ENCODE measurements around the gene RPS10.
"Not testable (repeated sequence)": the region's sequence is repeated elsewhere in the genome, so short reads cannot be mapped to it uniquely, and the experiment has no call there.

RPS10 gene

GRCh38 chr6:34383656-34384320 is 42.1 kb downstream of the RPS10 start:
- TF ChIP-seq FOXM1 (IDR thresholded peaks at IDR 0.05; ENCODE audit: borderline replicate concordance): no peak
- TF ChIP-seq PKNOX1 (IDR thresholded peaks at IDR 0.05): peak; percentile 49
- CTCF ChIA-PET: interaction anchor here (0.8 kb wide), 1 partner anchor 220 kb away, joined by 3 read pairs; no protein-coding TSS in a partner anchor
- no peak for DNase-seq (ENCODE audit: extremely low spot score)
- POLR2A ChIA-PET: interaction anchor here (1.0 kb wide), 1 partner anchor 135 kb away, joined by 3 read pairs; the partner anchor contains the start of gene SMIM29

GRCh38 chr6:34383161-34383631 is 42.7 kb downstream of the RPS10 start:
- TF ChIP-seq L3MBTL2 (conservative IDR thresholded peaks at IDR 0.05): no peak
- no peak for TF ChIP-seq BHLHE40 (IDR thresholded peaks at IDR 0.05; ENCODE audit: borderline replicate concordance)
- TF ChIP-seq ZNF384 (IDR thresholded peaks at IDR 0.05): peak; percentile 59
- ChIA-PET CTCF (interaction anchor here (0.7 kb wide), 2 partner anchors 134 to 142 kb away, joined by 3 to 7 read pairs; no protein-coding TSS in a partner anchor), POLR2A (interaction anchor here (1.3 kb wide), 1 partner anchor 8 kb away, joined by 5 read pairs; no protein-coding TSS in a partner anchor)
- DNase-seq (ENCODE audit: extremely low spot score): no peak

- POLR2A ChIA-PET: interaction anchor here (1.4 kb wide), 1 partner anchor 15 kb away, joined by 3 read pairs; no protein-coding TSS in a partner anchor
- CTCF ChIA-PET: interaction anchor here (1.2 kb wide), 1 partner anchor 34 kb away, joined by 4 read pairs; no protein-coding TSS in a partner anchor
- DNase-seq (ENCODE audit: extremely low spot score): no peak
- no peak for TF ChIP-seq PKNOX1 (IDR thresholded peaks at IDR 0.05)
Observed at GRCh38 chr6:34381081-34381480, 44.8 kb downstream of the RPS10 start.

- DNase-seq (ENCODE audit: extremely low spot score): no peak
- CTCF ChIA-PET: no interaction called here
- POLR2A ChIA-PET: no interaction called here
- TF ChIP-seq ELF4 (IDR thresholded peaks at IDR 0.05) (no peak), HDGF (IDR thresholded peaks at IDR 0.05; ENCODE audit: borderline replicate concordance) (no peak), NFRKB (IDR thresholded peaks at IDR 0.05) (no peak), FOXA1 (IDR thresholded peaks at IDR 0.05) (no peak), SP1 (IDR thresholded peaks at IDR 0.05) (no peak), SUZ12 (IDR thresholded peaks at IDR 0.05) (no peak), PKNOX1 (IDR thresholded peaks at IDR 0.05) (no peak)
Observed at GRCh38 chr6:34378470-34378869, 47.4 kb downstream of the RPS10 start.

GRCh38 chr6:34377984-34378383 is 47.9 kb downstream of the RPS10 start:
- no peak for TF ChIP-seq PKNOX1 (IDR thresholded peaks at IDR 0.05)
- TF ChIP-seq ELF4 (IDR thresholded peaks at IDR 0.05): no peak
- TF ChIP-seq SUZ12 (IDR thresholded peaks at IDR 0.05): no peak
- no peak for TF ChIP-seq FOXK2 (IDR thresholded peaks at IDR 0.05)
- no peak for TF ChIP-seq HDGF (IDR thresholded peaks at IDR 0.05; ENCODE audit: borderline replicate concordance)
- TF ChIP-seq SP1 (IDR thresholded peaks at IDR 0.05): no peak
- TF ChIP-seq FOXM1 (IDR thresholded peaks at IDR 0.05; ENCODE audit: borderline replicate concordance): no peak
- no peak for TF ChIP-seq NFRKB (IDR thresholded peaks at IDR 0.05)
- no peak for TF ChIP-seq TARDBP (IDR thresholded peaks at IDR 0.05)
- no peak for TF ChIP-seq ZNF384 (IDR thresholded peaks at IDR 0.05)
- no peak for TF ChIP-seq CTBP1 (IDR thresholded peaks at IDR 0.05; ENCODE audit: borderline replicate concordance)
- no peak for TF ChIP-seq BHLHE40 (IDR thresholded peaks at IDR 0.05; ENCODE audit: borderline replicate concordance)
- TF ChIP-seq LEF1 (IDR thresholded peaks at IDR 0.05; ENCODE audit: borderline replicate concordance): no peak
- TF ChIP-seq FOXA1 (IDR thresholded peaks at IDR 0.05): no peak
- no peak for TF ChIP-seq L3MBTL2 (conservative IDR thresholded peaks at IDR 0.05)
- CTCF ChIA-PET: no interaction called here
- POLR2A ChIA-PET: no interaction called here
- no peak for DNase-seq (ENCODE audit: extremely low spot score)

GRCh38 chr6:34377571-34377970 is 48.3 kb downstream of the RPS10 start:
- DNase-seq (ENCODE audit: extremely low spot score); POLR2A ChIA-PET; CTCF ChIA-PET: not testable (repeated sequence)

GRCh38 chr6:34375833-34376232 is 50.0 kb downstream of the RPS10 start:
- TF ChIP-seq SP1 (IDR thresholded peaks at IDR 0.05) (no peak), PKNOX1 (IDR thresholded peaks at IDR 0.05) (no peak), CTBP1 (IDR thresholded peaks at IDR 0.05; ENCODE audit: borderline replicate concordance) (no peak), ZNF384 (IDR thresholded peaks at IDR 0.05) (no peak), ARNT (IDR thresholded peaks at IDR 0.05) (no peak), FOXA1 (IDR thresholded peaks at IDR 0.05) (no peak), HDGF (IDR thresholded peaks at IDR 0.05; ENCODE audit: borderline replicate concordance) (no peak), BHLHE40 (IDR thresholded peaks at IDR 0.05; ENCODE audit: borderline replicate concordance) (no peak), L3MBTL2 (conservative IDR thresholded peaks at IDR 0.05) (no peak), FOXM1 (IDR thresholded peaks at IDR 0.05; ENCODE audit: borderline replicate concordance) (no peak), LEF1 (IDR thresholded peaks at IDR 0.05; ENCODE audit: borderline replicate concordance) (no peak), NFRKB (IDR thresholded peaks at IDR 0.05) (no peak), TARDBP (IDR thresholded peaks at IDR 0.05) (no peak), FOXK2 (IDR thresholded peaks at IDR 0.05) (no peak), SUZ12 (IDR thresholded peaks at IDR 0.05) (no peak), ELF4 (IDR thresholded peaks at IDR 0.05) (no peak)
- ChIA-PET CTCF (interaction anchor here (1.4 kb wide), 1 partner anchor 180 kb away, joined by 3 read pairs; no protein-coding TSS in a partner anchor), POLR2A (no interaction called here)
- no peak for DNase-seq (ENCODE audit: extremely low spot score)

All from HEK293T (cell line).